HCT116 (cell line): ENCODE results near the gene AKR7A3.

Experiments
- ATF3 ChIP-seq: IDR thresholded peaks from 2 replicates; pipeline ENCODE4 v1.6.1; 2012
- CBX3 ChIP-seq: IDR thresholded peaks from 2 replicates; pipeline ENCODE4 v1.6.1; 2012; ENCODE audit warnings: low read depth
- CEBPB ChIP-seq: IDR thresholded peaks from 2 replicates; pipeline ENCODE4 v1.6.1; 2012; ENCODE audit warnings: low read depth
- CTCF ChIP-seq, 3 experiments: fragments of 200-600 bp in 1 of 3; sonication (generic) in 1 of 3; IDR thresholded peaks in 2 of 3; conservative IDR thresholded peaks in 1 of 3; 2 replicates each; pipeline ENCODE4 v1.5.1; 2012 to 2017; ENCODE audit warnings: low read depth in 2 of 3, low read length in 2 of 3, antibody characterized with exemption in 1 of 3, borderline replicate concordance in 1 of 3, control low read depth in 1 of 3, mild to moderate bottlenecking in 1 of 3, mixed read lengths in 1 of 3, mixed run types in 1 of 3, moderate library complexity in 1 of 3; ENCODE audit not compliant: insufficient read depth in 1 of 3
- EGR1 ChIP-seq: IDR thresholded peaks from 2 replicates; pipeline ENCODE4 v1.6.1; 2012; ENCODE audit warnings: low read depth
- EZH2 ChIP-seq: fragments of 200-600 bp; sonication (generic); IDR thresholded peaks from 2 replicates; pipeline ENCODE4 v1.6.1; 2017; ENCODE audit warnings: antibody characterized with exemption, mixed run types
- POLR2A ChIP-seq: IDR thresholded peaks from 2 replicates; pipeline ENCODE4 v1.7.0; 2011; ENCODE audit warnings: borderline replicate concordance; ENCODE audit not compliant: insufficient read depth, insufficient read length; ENCODE audit errors: extremely low read depth
- POLR2AphosphoS5 ChIP-seq: IDR thresholded peaks from 2 replicates; pipeline ENCODE4 v1.6.1; 2011; ENCODE audit warnings: mild to moderate bottlenecking, low read depth, low read length, moderate library complexity
- REST ChIP-seq: IDR thresholded peaks from 2 replicates; pipeline ENCODE4 v1.6.1; 2012; ENCODE audit warnings: low read depth
- YY1 ChIP-seq: IDR thresholded peaks from 2 replicates; pipeline ENCODE4 v1.6.1; 2011; ENCODE audit warnings: low read length, low read depth, moderate library complexity, mild to moderate bottlenecking; ENCODE audit not compliant: insufficient replicate concordance; ENCODE audit errors: extremely low read depth
- ZBTB33 ChIP-seq: IDR thresholded peaks from 2 replicates; pipeline ENCODE4 v1.6.1; 2011; ENCODE audit warnings: mild to moderate bottlenecking, low read length, moderate library complexity; ENCODE audit not compliant: insufficient replicate concordance; ENCODE audit errors: extremely low read depth
- ZFX ChIP-seq: fragments of 450-650 bp; IDR thresholded peaks from 2 replicates; pipeline ENCODE4 v1.6.1; 2017
- ZNF274 ChIP-seq: fragments of 200-500 bp; sonication (Bioruptor generic); IDR thresholded peaks from 2 replicates; pipeline ENCODE4 v1.6.1; 2014; ENCODE audit warnings: mild to moderate bottlenecking, low read depth, low read length, inconsistent platforms

GRCh38 chr1:19274636-19275035, 13.9 kb downstream of the AKR7A3 start:
- TF ChIP-seq CTCF (IDR thresholded peaks at IDR 0.05 in 2 of 3, conservative IDR thresholded peaks at IDR 0.05 in 1 of 3; ENCODE audit: borderline replicate concordance in 1 of 3, insufficient read depth in 1 of 3, low read depth in 2 of 3, low read length in 2 of 3), result no peak
- TF ChIP-seq CEBPB, result no peak
- no peak for TF ChIP-seq ATF3
- TF ChIP-seq EZH2, result no peak
- TF ChIP-seq POLR2AphosphoS5, result no peak
- no peak for TF ChIP-seq ZNF274
- no peak for TF ChIP-seq YY1
- no peak for TF ChIP-seq CBX3
- TF ChIP-seq ZBTB33, result no peak
- no peak for TF ChIP-seq POLR2A
- no peak for TF ChIP-seq ZFX
- no peak for TF ChIP-seq REST
- TF ChIP-seq EGR1, result no peak
